Osteoblast (primary cell): ENCODE measurements around the gene C16orf54. TPM values are rescaled to one million over a fixed set of nuclear protein-coding genes. Genes with fewer than 3 reads are reported as not detected.

Experiments used
- DNase-seq: peaks from one replicate; pipeline ENCODE4 v3.0.0; 2011; ENCODE audit warnings: low spot score, mixed read lengths; ENCODE audit not compliant: insufficient read length; ENCODE audit errors: missing footprints
- H2AFZ ChIP-seq: 2 replicates; pipeline ENCODE4 v1.6.0; 2011; ENCODE audit warnings: mild to moderate bottlenecking, low read length
- H3K27ac ChIP-seq: 2 replicates; pipeline ENCODE4 v1.5.1; 2011; ENCODE audit warnings: mild to moderate bottlenecking, low read depth, low read length, moderate library complexity
- H3K27me3 ChIP-seq: 2 replicates; pipeline ENCODE4 v1.6.0; 2012; ENCODE audit warnings: mild to moderate bottlenecking, control low read depth, inconsistent platforms, low read length, moderate library complexity; ENCODE audit not compliant: insufficient read depth
- H3K36me3 ChIP-seq: 2 replicates; pipeline ENCODE4 v1.5.1; 2011; ENCODE audit warnings: mild to moderate bottlenecking, low read length, control low read depth, moderate library complexity; ENCODE audit not compliant: insufficient read depth
- H3K4me1 ChIP-seq: 2 replicates; pipeline ENCODE4 v1.5.1; 2011; ENCODE audit warnings: mild to moderate bottlenecking, low read length, control low read depth, moderate library complexity; ENCODE audit not compliant: insufficient read depth
- H3K4me2 ChIP-seq: 2 replicates; pipeline ENCODE4 v1.6.0; 2011; ENCODE audit warnings: mild to moderate bottlenecking, low read length; ENCODE audit not compliant: insufficient read depth
- H3K4me3 ChIP-seq: fragments of 200-600 bp; sonication (generic); 3 replicates; pipeline ENCODE4 v1.5.1; 2012; ENCODE audit warnings: mild to moderate bottlenecking, low read length, inconsistent platforms; ENCODE audit not compliant: insufficient read depth
- H3K79me2 ChIP-seq: 2 replicates; pipeline ENCODE4 v1.6.0; 2012; ENCODE audit warnings: mild to moderate bottlenecking, low read length, control low read depth, inconsistent platforms; ENCODE audit not compliant: insufficient read depth
- H3K9me3 ChIP-seq: 2 replicates; pipeline ENCODE4 v1.5.1; 2011; ENCODE audit warnings: low read depth, low read length, control low read depth
- H4K20me1 ChIP-seq: 2 replicates; pipeline ENCODE4 v1.6.0; 2012; ENCODE audit warnings: mild to moderate bottlenecking, low read length, control low read depth; ENCODE audit not compliant: insufficient read depth
- total RNA-seq: library from RNA; depleted of rRNA; stranded (reverse); fragments of >200 nt; gene quantifications from 2 replicates; pipeline ENCODE4 v1.2.3, GENCODE V29; 2012
- TF ChIP-seq, protein P1 (sequence below): IDR thresholded peaks from 2 replicates; pipeline ENCODE4 v1.5.1; 2011; ENCODE audit warnings: mild to moderate bottlenecking, low read depth, low read length, moderate library complexity; ENCODE audit errors: extremely low read depth

C16orf54 gene
- total RNA-seq, 1 donor, result 0.72 TPM

- Histone ChIP-seq H3K27ac (no peak overlapping the region), H3K79me2 (no peaks in the 10 kb centered on the region), H3K4me2 (peak overlapping the region; percentile 37), H3K4me1 (no peaks in the 10 kb centered on the region), H2AFZ (no peak overlapping the region), H3K4me3 (peak overlapping the region; percentile 29), H3K27me3 (peaks cover 2% of the 10 kb centered on the region), H4K20me1 (no peaks in the 10 kb centered on the region), H3K36me3 (no peaks in the 10 kb centered on the region), H3K9me3 (no peaks in the 10 kb centered on the region)
- TF ChIP-seq, protein P1, sequence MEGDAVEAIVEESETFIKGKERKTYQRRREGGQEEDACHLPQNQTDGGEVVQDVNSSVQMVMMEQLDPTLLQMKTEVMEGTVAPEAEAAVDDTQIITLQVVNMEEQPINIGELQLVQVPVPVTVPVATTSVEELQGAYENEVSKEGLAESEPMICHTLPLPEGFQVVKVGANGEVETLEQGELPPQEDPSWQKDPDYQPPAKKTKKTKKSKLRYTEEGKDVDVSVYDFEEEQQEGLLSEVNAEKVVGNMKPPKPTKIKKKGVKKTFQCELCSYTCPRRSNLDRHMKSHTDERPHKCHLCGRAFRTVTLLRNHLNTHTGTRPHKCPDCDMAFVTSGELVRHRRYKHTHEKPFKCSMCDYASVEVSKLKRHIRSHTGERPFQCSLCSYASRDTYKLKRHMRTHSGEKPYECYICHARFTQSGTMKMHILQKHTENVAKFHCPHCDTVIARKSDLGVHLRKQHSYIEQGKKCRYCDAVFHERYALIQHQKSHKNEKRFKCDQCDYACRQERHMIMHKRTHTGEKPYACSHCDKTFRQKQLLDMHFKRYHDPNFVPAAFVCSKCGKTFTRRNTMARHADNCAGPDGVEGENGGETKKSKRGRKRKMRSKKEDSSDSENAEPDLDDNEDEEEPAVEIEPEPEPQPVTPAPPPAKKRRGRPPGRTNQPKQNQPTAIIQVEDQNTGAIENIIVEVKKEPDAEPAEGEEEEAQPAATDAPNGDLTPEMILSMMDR, result no peak
- no peak for DNase-seq
These were observed 25.1 kb downstream of the C16orf54 start for GRCh38 chr16:29720703-29721102.

- DNase-seq, result no peak
- no peaks in the 10 kb centered on the region for H3K36me3 ChIP-seq
- H2AFZ ChIP-seq, result no peak overlapping the region
These were observed 26.7 kb downstream of the C16orf54 start for GRCh38 chr16:29719063-29719462.

GRCh38 chr16:29717113-29717512, 28.7 kb downstream of the C16orf54 start:
- no peaks in the 10 kb centered on the region for H4K20me1 ChIP-seq
- H3K27ac ChIP-seq, result no peak overlapping the region
- H3K4me1 ChIP-seq, result no peaks in the 10 kb centered on the region
- H3K4me3 ChIP-seq, result no peak overlapping the region
- no peaks in the 10 kb centered on the region for H3K36me3 ChIP-seq
- peaks cover 8% of the 10 kb centered on the region for H3K27me3 ChIP-seq
- no peak overlapping the region for H2AFZ ChIP-seq
- no peaks in the 10 kb centered on the region for H3K79me2 ChIP-seq
- DNase-seq, result no peak
- H3K4me2 ChIP-seq, result no peak overlapping the region
- H3K9me3 ChIP-seq, result no peaks in the 10 kb centered on the region
- TF ChIP-seq, protein P1, result no peak

More at GRCh38 chr16:29719063-29719462, 26.7 kb downstream of the C16orf54 start:
- Histone ChIP-seq H3K79me2 (no peaks in the 10 kb centered on the region), H3K4me1 (no peaks in the 10 kb centered on the region), H3K27me3 (peaks cover 8% of the 10 kb centered on the region), H3K4me2 (no peak overlapping the region), H3K4me3 (no peak overlapping the region), H3K9me3 (no peaks in the 10 kb centered on the region), H4K20me1 (no peaks in the 10 kb centered on the region), H3K27ac (no peak overlapping the region)
- TF ChIP-seq, protein P1, result no peak

DNA sequence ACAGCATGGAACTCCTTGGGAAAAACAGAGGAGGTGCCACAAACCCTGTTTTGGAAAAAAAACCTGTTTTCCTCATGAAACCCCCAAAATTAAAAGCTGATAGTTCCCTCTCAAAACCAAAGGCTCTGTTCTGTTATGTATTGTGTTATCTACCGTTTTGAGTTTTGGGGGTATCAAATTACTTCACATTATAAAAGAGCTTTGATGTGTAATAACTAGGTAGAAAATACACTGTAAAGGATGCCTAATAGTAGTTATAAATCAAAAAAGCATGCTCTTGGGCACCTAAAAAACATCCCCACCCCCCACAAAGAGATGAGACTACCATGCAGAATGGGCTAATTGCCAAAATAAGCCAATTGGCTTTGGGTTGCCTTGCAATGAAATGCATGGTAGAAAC, 30.8 kb downstream of the C16orf54 start:
- DNase-seq, result no peak
- Histone ChIP-seq H4K20me1 (no peaks in the 10 kb centered on the region), H3K79me2 (no peaks in the 10 kb centered on the region), H2AFZ (no peak overlapping the region), H3K4me1 (peaks cover 5% of the 10 kb centered on the region), H3K4me3 (no peak overlapping the region), H3K27me3 (peaks cover 8% of the 10 kb centered on the region), H3K4me2 (no peak overlapping the region), H3K27ac (no peak overlapping the region), H3K9me3 (no peaks in the 10 kb centered on the region), H3K36me3 (no peaks in the 10 kb centered on the region)
- TF ChIP-seq, protein P1, result no peak
